GM18505 (cell line): ENCODE data around the gene PLXDC1.

ENCODE experiments used
- ATAC-seq: cut with Tn5 transposase; IDR thresholded peaks from one replicate; pipeline ENCODE4 v1.9.1; 2021; ENCODE audit not compliant: unreplicated experiment
- POLR2A ChIP-seq: IDR thresholded peaks from 4 replicates; pipeline ENCODE4 v1.6.1; 2011; ENCODE audit warnings: borderline replicate concordance; ENCODE audit not compliant: insufficient read depth, insufficient read length; ENCODE audit errors: extremely low read depth

The PLXDC1 gene

GRCh38 chr17:39151150-39151942, at the start of gene PLXDC1:
Gene PLXDC1 (minus strand): TSS chr17:39151637. CDS start chr17:39151437, 200 bp downstream.
- no peak for ATAC-seq
- TF ChIP-seq POLR2A, result no peak

GRCh38 chr17:39200957-39201510, 49.6 kb upstream of the PLXDC1 start:
- no peak for TF ChIP-seq POLR2A
- no peak for ATAC-seq

GRCh38 chr17:39200070-39200879, 48.8 kb upstream of the PLXDC1 start, which contains the start of gene RPL19:
Gene RPL19 (plus strand): TSS chr17:39200283. CDS start chr17:39200345, 62 bp downstream.
- peak; percentile 64 for ATAC-seq
- peak; percentile 99 for TF ChIP-seq POLR2A

- peak; percentile 58 for ATAC-seq
These were observed 48.3 kb upstream of the PLXDC1 start for GRCh38 chr17:39199820-39200069.

GRCh38 chr17:39198186-39198566, 46.7 kb upstream of the PLXDC1 start:
- no peak for TF ChIP-seq POLR2A
- ATAC-seq, result no peak

More at GRCh38 chr17:39199820-39200069, 48.3 kb upstream of the PLXDC1 start:
- no peak for TF ChIP-seq POLR2A

- no peak for ATAC-seq
These were observed 46.1 kb upstream of the PLXDC1 start, which contains the start of gene CACNB1 for GRCh38 chr17:39197380-39198185. Gene CACNB1 (minus strand): TSS chr17:39197669. CDS start chr17:39197495, 174 bp downstream.

GRCh38 chr17:39196808-39197291, 45.4 kb upstream of the PLXDC1 start:
- no peak for TF ChIP-seq POLR2A
- ATAC-seq, result no peak

More at GRCh38 chr17:39197380-39198185, 46.1 kb upstream of the PLXDC1 start, which contains the start of gene CACNB1:
- TF ChIP-seq POLR2A, result peak; percentile 73

- TF ChIP-seq POLR2A, result no peak
These were observed 44.9 kb upstream of the PLXDC1 start for GRCh38 chr17:39196241-39196807.

GRCh38 chr17:39195568-39196160, 44.2 kb upstream of the PLXDC1 start:
- ATAC-seq, result no peak
- TF ChIP-seq POLR2A, result no peak

More at GRCh38 chr17:39196241-39196807, 44.9 kb upstream of the PLXDC1 start:
- ATAC-seq, result no peak

GRCh38 chr17:39194985-39195524, 43.6 kb upstream of the PLXDC1 start:
- TF ChIP-seq POLR2A, result no peak

GRCh38 chr17:39194089-39194984, 42.9 kb upstream of the PLXDC1 start:
- no peak for TF ChIP-seq POLR2A
- no peak for ATAC-seq

More at GRCh38 chr17:39194985-39195524, 43.6 kb upstream of the PLXDC1 start:
- ATAC-seq, result no peak

- no peak for ATAC-seq
- no peak for TF ChIP-seq POLR2A
These were observed 41.9 kb upstream of the PLXDC1 start for GRCh38 chr17:39193346-39193745.
